H1 (cell line): ENCODE results near the gene SLC39A11. TPM values are rescaled to one million over a fixed set of nuclear protein-coding genes. Genes with fewer than 3 reads are reported as not detected.

Source experiments
- ASH2L ChIP-seq: fragments of 200-600, 300-600 bp; sonication (generic); IDR thresholded peaks from one replicate; pipeline ENCODE4 v1.7.1; 2017; ENCODE audit warnings: low read length
- CHD2 ChIP-seq: IDR thresholded peaks from 2 replicates; pipeline ENCODE4 v1.6.1; 2012; ENCODE audit warnings: low read length, improper control_type of control experiment
- CHD7 ChIP-seq: fragments of 300-600 bp; sonication (generic); IDR thresholded peaks from 2 replicates; pipeline ENCODE4 v1.7.1; 2012; ENCODE audit warnings: low read length, moderate library complexity, mild to moderate bottlenecking, inconsistent platforms; ENCODE audit not compliant: insufficient replicate concordance
- polyA plus RNA-seq, 7 experiments: library from polyadenylated mRNA; depleted of rRNA in 3 of 7; stranded (reverse) in 5 of 7; unstranded in 2 of 7; fragments of >200 nt in 5 of 7; fragments of 200-250 nt in 2 of 7; gene quantifications; 1 replicate in 5 of 7; 2 replicates in 1 of 7; 4 replicates in 1 of 7; pipeline versions ENCODE4 v1.2.1 to v1.2.3, GENCODE V29; 2011 to 2013; ENCODE audit warnings: missing spikeins in 2 of 7, mixed read lengths in 2 of 7
- total RNA-seq: library from RNA; stranded (reverse); fragmentation: NEBNext Ultra II Directional; extraction: Animal tissue kit (Norgen Biotek cat#: 25700); gene quantifications from 2 replicates; pipeline ENCODE4 v1.2.1, GENCODE V29; 2021

The SLC39A11 gene
- total and polyA plus RNA-seq, 2 of the 8 experiments (the other 6 are each of a cell fraction or from before 2014, with no cell fraction given) = 12.2 to 19.6 TPM

- TF ChIP-seq CHD7 (no peak), ASH2L (no peak), CHD2 (no peak)
Measured at GRCh38 chr17:72617557-72617956, 474.9 kb downstream of the SLC39A11 start (continued).
